HUES6 (cell line): ENCODE measurements around the gene ZSWIM5.
"Not testable (repeated sequence)": the region's sequence is repeated elsewhere in the genome, so short reads cannot be mapped to it uniquely, and the experiment has no call there.

ENCODE experiments used
- H3K27ac ChIP-seq: 2 replicates; pipeline ENCODE4 v1.7.0; 2013; ENCODE audit warnings: low read depth, mild to moderate bottlenecking, low read length, inconsistent platforms
- H3K27me3 ChIP-seq: 2 replicates; pipeline ENCODE4 v1.6.1; 2013; ENCODE audit warnings: low read length; ENCODE audit not compliant: control insufficient read depth, insufficient read depth
- H3K36me3 ChIP-seq: 2 replicates; pipeline ENCODE4 v1.6.1; 2013; ENCODE audit warnings: low read length; ENCODE audit not compliant: control insufficient read depth, insufficient read depth
- H3K4me1 ChIP-seq: 2 replicates; pipeline ENCODE4 v1.6.1; 2013; ENCODE audit warnings: low read length; ENCODE audit not compliant: control insufficient read depth, insufficient read depth
- H3K4me3 ChIP-seq: 2 replicates; pipeline ENCODE4 v1.5.1; 2013; ENCODE audit warnings: low read depth, low read length
- H3K9ac ChIP-seq: one replicate; pipeline ENCODE4 v1.6.1; 2013; ENCODE audit warnings: mild to moderate bottlenecking, low read length
- H3K9me3 ChIP-seq: 2 replicates; pipeline ENCODE4 v1.6.1; 2013; ENCODE audit warnings: low read depth, low read length; ENCODE audit not compliant: control insufficient read depth, insufficient read depth

Gene ZSWIM5

GRCh38 chr1:45095450-45095849 is 111.0 kb downstream of the ZSWIM5 start:
- no peak overlapping the region for H3K9ac ChIP-seq
- no peaks in the 10 kb centered on the region for H3K36me3 ChIP-seq
- no peaks in the 10 kb centered on the region for H3K27me3 ChIP-seq
- no peaks in the 10 kb centered on the region for H3K9me3 ChIP-seq
- no peaks in the 10 kb centered on the region for H3K4me1 ChIP-seq
- H3K4me3 ChIP-seq, result no peak overlapping the region
- no peak overlapping the region for H3K27ac ChIP-seq

GRCh38 chr1:45094371-45094770 is 112.0 kb downstream of the ZSWIM5 start:
- not testable (repeated sequence) for H3K27ac ChIP-seq, H3K4me1 ChIP-seq, H3K36me3 ChIP-seq, H3K9me3 ChIP-seq, H3K27me3 ChIP-seq, H3K4me3 ChIP-seq, H3K9ac ChIP-seq

GRCh38 chr1:45093334-45093733 is 113.1 kb downstream of the ZSWIM5 start:
- no peaks in the 10 kb centered on the region for H3K27me3 ChIP-seq
- no peak overlapping the region for H3K27ac ChIP-seq
- no peaks in the 10 kb centered on the region for H3K36me3 ChIP-seq
- no peaks in the 10 kb centered on the region for H3K9me3 ChIP-seq
- H3K4me3 ChIP-seq, result no peak overlapping the region
- H3K4me1 ChIP-seq, result no peaks in the 10 kb centered on the region
- no peak overlapping the region for H3K9ac ChIP-seq

- Histone ChIP-seq H3K4me3 (no peak overlapping the region), H3K4me1 (no peaks in the 10 kb centered on the region), H3K27me3 (no peaks in the 10 kb centered on the region), H3K36me3 (no peaks in the 10 kb centered on the region), H3K9ac (no peak overlapping the region), H3K27ac (no peak overlapping the region), H3K9me3 (0 out of 2 replicates have a peak, but pooled peaks cover 5% of the 10 kb centered on the region)
Observed at GRCh38 chr1:45089711-45090110, 116.7 kb downstream of the ZSWIM5 start.

GRCh38 chr1:45084562-45084961 is 121.8 kb downstream of the ZSWIM5 start:
- peaks cover 21% of the 10 kb centered on the region; the same call in 1 of the 2 replicates for H3K9me3 ChIP-seq

GRCh38 chr1:45079533-45079932 is 126.9 kb downstream of the ZSWIM5 start:
- H3K4me3 ChIP-seq, result no peak overlapping the region
- peaks cover 22% of the 10 kb centered on the region; the same call in 1 of the 2 replicates for H3K9me3 ChIP-seq
- no peaks in the 10 kb centered on the region for H3K4me1 ChIP-seq
- no peak overlapping the region for H3K9ac ChIP-seq
- H3K27ac ChIP-seq, result no peak overlapping the region
- no peaks in the 10 kb centered on the region for H3K27me3 ChIP-seq
- no peaks in the 10 kb centered on the region for H3K36me3 ChIP-seq

More at GRCh38 chr1:45084562-45084961, 121.8 kb downstream of the ZSWIM5 start:
- Histone ChIP-seq H3K4me1 (no peaks in the 10 kb centered on the region), H3K4me3 (no peak overlapping the region), H3K9ac (no peak overlapping the region), H3K27ac (no peak overlapping the region), H3K27me3 (no peaks in the 10 kb centered on the region), H3K36me3 (no peaks in the 10 kb centered on the region)

- H3K36me3 ChIP-seq, H3K4me3 ChIP-seq, H3K4me1 ChIP-seq, H3K27me3 ChIP-seq, H3K27ac ChIP-seq, H3K9ac ChIP-seq: not testable (repeated sequence)
- peaks cover 12% of the 10 kb centered on the region; the same call in 1 of the 2 replicates for H3K9me3 ChIP-seq
Observed at GRCh38 chr1:45076959-45077358, 129.4 kb downstream of the ZSWIM5 start.

- no peak overlapping the region for H3K27ac ChIP-seq
- peaks cover 6% of the 10 kb centered on the region; the same call in 1 of the 2 replicates for H3K9me3 ChIP-seq
- H3K9ac ChIP-seq, result no peak overlapping the region
- H3K4me1 ChIP-seq, result no peaks in the 10 kb centered on the region
- H3K27me3 ChIP-seq, result no peaks in the 10 kb centered on the region
- H3K36me3 ChIP-seq, result no peaks in the 10 kb centered on the region
- H3K4me3 ChIP-seq, result no peak overlapping the region
Observed at GRCh38 chr1:45071567-45071966, 134.8 kb downstream of the ZSWIM5 start.

GRCh38 chr1:45067806-45068205 is 138.6 kb downstream of the ZSWIM5 start:
- H3K36me3 ChIP-seq, result no peaks in the 10 kb centered on the region

GRCh38 chr1:45065083-45065482 is 141.3 kb downstream of the ZSWIM5 start:
- Histone ChIP-seq H3K27me3 (no peaks in the 10 kb centered on the region), H3K4me1 (no peaks in the 10 kb centered on the region), H3K9ac (no peak overlapping the region), H3K9me3 (no peaks in the 10 kb centered on the region), H3K36me3 (no peaks in the 10 kb centered on the region), H3K4me3 (no peak overlapping the region), H3K27ac (no peak overlapping the region)

More at GRCh38 chr1:45067806-45068205, 138.6 kb downstream of the ZSWIM5 start:
- no peaks in the 10 kb centered on the region for H3K4me1 ChIP-seq
- no peak overlapping the region for H3K9ac ChIP-seq
- H3K27me3 ChIP-seq, result no peaks in the 10 kb centered on the region
- H3K9me3 ChIP-seq, result peaks cover 3% of the 10 kb centered on the region; the same call in 1 of the 2 replicates
- no peak overlapping the region for H3K27ac ChIP-seq
- H3K4me3 ChIP-seq, result no peak overlapping the region

GRCh38 chr1:45062463-45062862 is 143.9 kb downstream of the ZSWIM5 start:
- H3K27me3 ChIP-seq, H3K9ac ChIP-seq, H3K9me3 ChIP-seq, H3K4me1 ChIP-seq, H3K27ac ChIP-seq, H3K4me3 ChIP-seq, H3K36me3 ChIP-seq: not testable (repeated sequence)

GRCh38 chr1:45059829-45060228 is 146.6 kb downstream of the ZSWIM5 start:
- Histone ChIP-seq H3K4me3 (no peak overlapping the region), H3K9me3 (no peaks in the 10 kb centered on the region), H3K27me3 (no peaks in the 10 kb centered on the region), H3K36me3 (no peaks in the 10 kb centered on the region), H3K4me1 (no peaks in the 10 kb centered on the region), H3K27ac (no peak overlapping the region), H3K9ac (no peak overlapping the region)
